ENCODE measurements around the gene MUC5B. TPM values are rescaled to one million over a fixed set of nuclear protein-coding genes. Genes with fewer than 3 reads are reported as not detected.

MUC5B gene
- total RNA-seq, 2 donors from 2014 or later = not detected

DNA sequence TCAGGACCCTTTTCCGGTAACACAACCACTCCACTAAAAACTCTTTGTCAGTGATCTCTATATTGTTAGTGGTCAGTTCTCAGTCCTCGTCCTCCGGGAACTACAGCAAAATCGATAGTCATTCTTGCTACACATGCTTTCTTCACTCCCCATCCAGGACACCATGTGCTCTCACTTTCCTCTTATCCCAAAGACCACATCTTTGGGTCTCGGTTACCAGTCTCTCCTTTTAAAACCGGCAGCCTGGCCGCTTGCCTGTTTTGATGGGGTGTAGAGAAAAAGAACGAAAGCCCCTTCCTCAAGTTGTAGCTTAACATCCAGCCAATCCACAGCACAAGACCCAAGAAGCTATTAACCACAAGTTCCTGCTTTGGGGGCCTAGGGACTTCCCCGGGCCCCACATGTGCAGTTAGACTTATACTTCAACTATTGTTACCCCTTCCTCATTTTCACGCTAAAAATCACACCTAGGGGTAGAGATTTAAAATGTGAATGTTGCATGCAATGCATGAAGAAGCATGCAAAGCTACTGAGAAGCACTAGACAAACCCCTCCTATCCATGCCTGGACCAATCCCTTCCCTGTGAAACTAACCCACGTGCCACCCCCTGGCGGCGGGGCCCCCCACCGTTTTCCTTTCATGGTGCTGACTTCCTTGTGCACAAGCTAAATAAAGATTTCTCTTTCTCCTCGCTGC is 88.1 kb downstream of the MUC5B start:
- Histone ChIP-seq H3K4me3 (no peak overlapping the region), H3K27ac (peak overlapping the region in 1 of 2 donors; percentile 96), H3K9me3 (peaks cover 0 to 9% of the 10 kb centered on the region in 2 donors), H3K36me3 (no peaks in the 10 kb centered on the region), H3K4me1 (peaks cover 0 to 40% of the 10 kb centered on the region in 2 donors), H3K27me3 (no peaks in the 10 kb centered on the region)
- TF ChIP-seq CTCF (IDR thresholded peaks at IDR 0.05) = no peak
- no peak for DNase-seq (ENCODE audit: low spot score)

Small RNA genes within 50 kb of the gene (microRNA-seq; reads per million reads assigned to microRNA genes)
- gene MIR6744 (ENCODE audit: borderline number of aligned reads in 2 of 2, borderline replicate concordance in 1 of 2) = 0 reads per million in 2 donors

Other genes with a start within 250 kb of the MUC5B start
- not detected for gene MUC6, start 186.3 kb upstream of the MUC5B start, total RNA-seq
- not detected for gene MUC2, start 148.2 kb upstream of the MUC5B start, total RNA-seq
- gene MUC5AC, start 65.1 kb upstream of the MUC5B start, total RNA-seq = not detected
- 10 to 100 TPM; 29.6 to 41.0 TPM for gene TOLLIP, start 86.6 kb downstream of the MUC5B start, total RNA-seq
- gene BRSK2, start 166.9 kb downstream of the MUC5B start, total RNA-seq = under 1 TPM; 0.19 to 0.51 TPM

Measured in right atrium auricular region (tissue), 2 donors.